GM12892 (cell line): ENCODE data around the gene GREM2.

Source experiments
- DNase-seq: peaks from one replicate; pipeline ENCODE4 v3.0.0; 2011; ENCODE audit not compliant: insufficient read length
- FAIRE-seq: peaks from 2 replicates; lab custom pipeline; 2011; peaks lifted over from hg19 to GRCh38; lab: Jason Lieb, UNC
- POLR2A ChIP-seq: IDR thresholded peaks from 2 replicates; pipeline ENCODE4 v1.6.1; 2011; ENCODE audit warnings: low read depth, low read length, control low read depth
- POLR2AphosphoS5 ChIP-seq: IDR thresholded peaks from 2 replicates; pipeline ENCODE4 v1.6.1; 2011; ENCODE audit warnings: low read depth, low read length, control low read depth
- TAF1 ChIP-seq: IDR thresholded peaks from 2 replicates; pipeline ENCODE4 v1.6.1; 2011; ENCODE audit warnings: low read depth, mild to moderate bottlenecking, control low read depth, low read length, borderline replicate concordance

The GREM2 gene

DNA sequence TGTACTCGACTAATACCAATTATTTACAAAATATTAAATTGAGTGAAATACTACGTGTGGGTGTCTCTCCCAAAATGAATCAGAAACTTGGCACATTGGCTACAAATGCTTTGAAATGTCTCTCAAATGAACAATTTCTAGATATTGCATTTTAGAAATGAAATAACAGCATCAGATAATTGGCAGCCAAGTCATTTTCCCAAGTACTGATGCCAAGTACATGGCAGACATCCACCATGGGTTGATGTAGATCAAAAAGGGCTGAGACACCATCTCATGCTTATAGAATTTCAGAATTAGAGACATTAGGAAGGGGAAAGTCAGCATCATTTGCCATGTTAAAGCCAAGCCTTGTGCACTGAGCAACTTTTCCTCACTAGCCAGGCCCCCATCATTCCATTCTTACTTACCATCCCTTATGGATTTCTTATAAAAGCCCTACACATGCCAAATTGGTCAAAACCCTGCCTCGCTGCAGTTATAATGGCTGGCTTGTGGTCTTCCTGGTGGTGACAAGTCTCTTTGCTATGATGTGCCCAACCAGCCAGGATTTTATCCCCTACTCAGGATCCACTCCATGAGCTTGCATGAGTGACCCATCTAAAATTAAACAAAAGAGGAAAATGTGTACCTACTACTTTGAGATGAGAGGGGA is 73.1 kb downstream of the GREM2 start:
- TF ChIP-seq POLR2A (no peak), TAF1 (no peak), POLR2AphosphoS5 (no peak)

DNA sequence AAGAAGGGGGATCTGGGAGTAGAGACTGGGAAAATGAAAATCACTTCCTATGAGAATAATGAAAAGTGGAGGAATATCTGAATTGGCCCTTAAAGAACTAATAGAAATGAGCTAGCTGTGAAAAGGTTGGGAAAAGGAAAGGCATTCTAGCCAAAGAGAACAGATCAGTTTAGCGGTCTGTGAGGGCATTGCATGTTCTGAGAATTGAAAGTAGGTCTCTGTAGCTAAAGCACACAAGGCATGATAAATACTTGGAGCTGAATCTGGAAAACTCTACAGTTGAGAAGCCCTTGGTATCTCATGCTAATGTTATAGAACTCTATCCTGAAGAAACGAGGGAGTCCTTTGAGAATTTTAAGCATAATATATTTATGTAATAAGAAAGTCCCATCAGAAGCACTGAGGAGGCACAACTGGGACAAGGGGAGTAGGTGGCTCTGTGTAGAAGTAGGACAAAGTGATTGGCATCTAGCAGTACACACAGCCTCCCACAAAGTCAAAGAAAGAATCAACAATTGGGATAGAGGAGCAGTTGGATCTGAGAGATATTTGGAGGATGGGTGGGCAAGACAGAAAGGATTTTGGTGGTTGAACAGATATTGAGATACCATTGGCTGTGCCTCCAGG is 78.7 kb downstream of the GREM2 start:
- DNase-seq (no peak), FAIRE-seq (no peak)
- TF ChIP-seq TAF1, result no peak
- no peak for TF ChIP-seq POLR2A
- no peak for TF ChIP-seq POLR2AphosphoS5

More for the DNA sequence above, 73.1 kb downstream of the GREM2 start:
- no peak for FAIRE-seq
- DNase-seq, result no peak

DNA sequence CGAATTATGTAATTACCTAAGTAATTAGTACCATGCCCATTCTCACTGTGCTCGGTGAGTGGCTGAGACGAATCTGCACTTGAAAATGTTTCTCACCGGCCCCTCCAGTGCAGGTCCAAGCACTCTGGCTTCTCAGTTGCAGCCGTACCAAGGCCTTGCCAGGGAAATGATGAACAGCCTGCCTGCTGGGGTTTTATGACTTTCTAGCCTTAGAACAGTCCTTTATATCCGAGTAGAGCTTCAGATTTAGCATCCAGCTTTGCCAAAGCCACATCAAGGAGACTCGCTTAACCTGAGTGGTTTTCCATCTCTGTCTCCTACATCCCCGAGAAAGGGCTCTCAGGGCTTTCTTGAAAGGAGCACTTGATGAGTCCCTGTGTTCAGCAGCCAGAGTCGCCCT is 83.4 kb downstream of the GREM2 start:
- FAIRE-seq, result no peak
- no peak for DNase-seq
- no peak for TF ChIP-seq TAF1
- TF ChIP-seq POLR2AphosphoS5, result no peak
- no peak for TF ChIP-seq POLR2A

DNA sequence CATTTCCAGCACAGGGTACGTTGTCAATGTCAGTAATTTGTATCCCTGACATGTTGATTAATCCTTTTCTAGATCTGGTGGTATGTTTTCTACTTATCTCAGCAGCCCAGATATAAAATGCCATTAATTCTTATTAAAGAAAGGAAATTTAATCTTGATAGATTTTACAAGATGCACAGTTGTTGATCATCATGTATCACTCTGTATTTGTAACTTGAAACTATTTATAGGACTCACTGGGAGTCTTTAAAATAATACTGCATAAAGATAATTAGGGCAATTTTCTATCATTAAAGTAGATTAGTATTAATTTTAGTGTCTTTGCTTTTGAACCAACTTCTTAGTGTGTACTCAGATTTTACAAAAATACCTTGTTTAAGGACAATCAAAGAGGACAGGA is 84.9 kb downstream of the GREM2 start:
- FAIRE-seq (no peak), DNase-seq (no peak)
- TF ChIP-seq POLR2A, result no peak
- TF ChIP-seq POLR2AphosphoS5, result no peak

DNA sequence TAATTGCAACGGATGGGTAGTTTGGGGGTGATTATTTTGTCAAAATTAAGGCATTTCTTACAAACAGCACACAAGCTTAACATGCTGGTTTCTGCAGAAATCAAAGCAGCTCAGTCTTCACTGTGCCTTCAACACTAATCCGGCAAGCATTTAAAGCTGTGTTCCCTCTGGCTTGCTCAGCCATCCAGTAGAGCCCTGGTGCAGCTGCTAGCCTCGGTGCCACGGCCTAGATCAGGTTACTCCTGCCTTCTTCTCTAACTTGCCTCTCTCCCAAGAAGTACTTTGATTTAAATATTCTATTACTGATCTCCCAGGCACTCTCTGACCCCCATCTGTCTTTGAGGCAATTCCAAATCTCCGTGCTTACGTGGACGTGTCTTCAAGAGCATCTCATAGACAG is 85.6 kb downstream of the GREM2 start:
- FAIRE-seq (no peak), DNase-seq (no peak)
- no peak for TF ChIP-seq POLR2A
- no peak for TF ChIP-seq TAF1
- no peak for TF ChIP-seq POLR2AphosphoS5

DNA sequence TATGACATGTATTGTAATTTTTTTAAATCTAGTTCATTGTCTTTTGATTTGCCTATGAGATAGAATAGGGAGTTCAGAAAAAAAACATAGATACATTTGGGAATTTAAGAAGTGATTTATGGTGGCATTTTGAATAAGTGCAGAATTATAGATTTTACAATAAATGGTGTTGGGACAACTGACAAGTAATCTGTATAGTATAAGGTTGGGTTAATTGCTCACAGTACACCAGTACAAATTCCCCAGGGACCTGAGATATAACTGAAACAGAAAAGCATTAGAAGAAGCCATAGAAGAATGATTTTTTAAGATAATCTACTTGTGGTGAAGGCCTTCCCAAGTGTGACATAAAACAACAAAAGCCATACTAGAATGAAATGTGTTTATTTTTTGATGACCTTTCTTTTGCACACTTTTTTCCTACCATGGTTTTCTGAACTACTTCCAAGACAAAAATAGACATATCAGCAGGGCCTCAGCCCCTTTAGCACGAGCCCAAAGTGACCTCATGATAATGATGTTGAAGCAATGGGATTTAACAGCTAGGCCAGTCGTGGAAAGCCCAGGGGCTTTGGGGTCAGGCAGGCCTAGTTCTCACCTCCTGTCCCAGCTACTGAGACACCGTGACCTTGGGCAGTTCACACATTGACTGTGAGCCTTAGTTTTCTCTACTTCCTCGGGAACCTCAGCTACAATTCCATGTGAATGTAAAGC is 87.4 kb downstream of the GREM2 start:
- FAIRE-seq (no peak), DNase-seq (no peak)
- TF ChIP-seq POLR2A, result no peak

DNA sequence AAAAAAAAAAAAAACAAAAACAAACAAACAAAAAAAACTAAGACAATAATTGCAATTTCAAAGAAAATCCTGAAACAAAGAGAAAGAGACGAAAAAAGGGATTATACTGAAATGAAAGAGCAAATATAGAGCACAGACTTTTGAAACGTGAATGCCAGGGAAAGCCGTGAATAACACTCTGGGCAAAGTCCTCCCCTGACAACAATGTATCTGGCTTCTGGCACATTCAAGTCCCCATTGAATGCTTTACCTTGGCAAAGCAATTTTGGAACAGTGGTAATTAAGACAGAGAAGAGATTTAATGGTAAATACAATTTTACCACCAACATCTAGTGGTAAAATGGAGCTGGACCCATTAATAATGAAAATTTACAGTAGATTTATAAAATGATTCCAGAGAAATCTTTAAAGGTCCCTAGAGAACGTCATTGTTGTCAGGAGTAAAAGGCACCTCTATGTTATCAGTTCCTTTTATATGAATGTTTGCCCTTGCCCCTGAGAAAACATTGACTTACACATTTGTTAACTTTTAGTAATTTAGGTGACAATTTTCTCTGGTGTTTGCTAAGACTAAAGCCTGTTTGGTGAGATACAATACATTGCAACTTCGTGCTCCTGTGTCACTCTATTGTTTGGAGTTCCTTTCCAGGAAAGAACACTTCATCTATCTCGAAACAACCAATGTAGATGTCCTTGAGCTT is 89.7 kb downstream of the GREM2 start:
- TF ChIP-seq POLR2A (no peak), TAF1 (no peak), POLR2AphosphoS5 (no peak)
- no peak for DNase-seq
- no peak for FAIRE-seq

DNA sequence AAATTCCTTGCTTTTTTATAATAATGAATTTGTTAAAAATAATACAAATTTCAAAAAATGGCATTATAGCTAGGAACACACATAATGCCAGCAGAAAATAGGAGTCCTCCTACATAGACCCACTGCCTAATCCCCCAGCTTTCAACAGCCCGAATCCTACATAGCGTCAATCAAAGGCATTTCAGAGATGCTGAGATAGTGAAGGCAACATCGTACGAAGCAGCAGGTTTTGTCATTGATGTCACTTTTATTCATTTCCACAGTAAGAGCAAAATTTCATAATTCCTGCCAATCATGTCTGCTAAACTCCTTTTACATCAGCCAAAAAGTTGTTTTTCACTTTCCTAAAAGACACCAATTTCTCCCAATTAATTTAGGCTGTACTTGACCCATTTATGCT is 94.1 kb downstream of the GREM2 start:
- no peak for TF ChIP-seq POLR2AphosphoS5
- no peak for TF ChIP-seq TAF1
- TF ChIP-seq POLR2A, result no peak

DNA sequence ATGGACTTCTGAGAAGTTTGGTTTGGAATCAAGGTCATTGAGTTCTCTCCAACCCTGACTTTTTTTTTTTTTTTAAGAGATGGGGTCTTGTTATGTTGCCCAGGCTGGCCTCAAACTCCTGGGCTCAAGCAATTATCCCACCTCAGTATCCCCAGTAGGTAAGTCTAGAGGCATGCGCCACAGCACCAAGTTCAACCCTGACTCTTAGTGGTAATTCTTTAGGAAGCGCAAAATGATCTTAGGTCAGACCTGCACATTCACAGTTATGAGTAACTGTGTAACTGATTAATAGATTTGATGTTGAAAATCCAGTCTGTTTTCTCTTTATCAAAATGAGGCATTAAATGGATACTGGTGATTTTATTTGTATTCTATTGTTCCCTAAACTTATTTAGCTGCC is 95.9 kb downstream of the GREM2 start:
- DNase-seq (no peak), FAIRE-seq (no peak)
- TF ChIP-seq POLR2AphosphoS5 (no peak), POLR2A (no peak), TAF1 (no peak)

More for the DNA sequence above, 94.1 kb downstream of the GREM2 start:
- FAIRE-seq (no peak), DNase-seq (no peak)

DNA sequence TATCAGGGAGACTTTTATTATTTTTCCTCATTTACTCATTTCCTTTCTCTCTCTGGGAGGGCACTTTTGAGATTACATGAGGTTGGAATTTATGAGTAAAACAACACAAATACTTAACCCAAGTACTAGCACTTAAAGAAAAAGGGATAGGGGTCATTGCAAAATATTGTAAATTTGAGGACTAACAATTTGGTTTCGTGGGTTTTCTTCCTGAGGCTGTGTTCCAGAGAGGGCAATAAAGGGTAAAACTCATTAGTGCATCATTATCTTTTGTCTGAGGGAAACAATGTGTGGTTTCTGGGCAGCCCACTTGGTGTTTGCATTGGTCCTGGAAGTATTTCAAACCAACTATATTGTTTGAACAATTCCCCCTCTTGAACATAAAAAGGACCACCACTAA is 96.5 kb downstream of the GREM2 start:
- no peak for FAIRE-seq
- TF ChIP-seq POLR2A (no peak), POLR2AphosphoS5 (no peak), TAF1 (no peak)
- no peak for DNase-seq

DNA sequence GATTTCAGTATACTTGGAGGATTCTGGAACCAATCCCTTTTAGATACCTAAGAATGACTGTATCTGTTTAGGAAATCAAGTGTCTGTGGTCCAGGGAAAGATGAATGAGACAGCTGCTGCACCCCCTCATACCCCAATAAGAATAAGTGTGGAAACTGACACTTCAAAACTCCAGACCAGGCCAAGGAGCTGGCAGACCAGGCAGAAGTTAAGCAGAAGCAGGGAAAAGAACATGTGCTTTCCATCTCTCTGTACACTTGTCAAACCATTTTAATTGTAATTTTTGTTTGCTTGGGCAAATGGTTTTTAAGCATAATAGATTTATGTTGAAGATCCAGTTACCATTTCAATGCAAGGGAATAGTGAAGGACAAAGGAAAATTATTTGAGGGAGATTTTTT is 100.2 kb downstream of the GREM2 start:
- TF ChIP-seq TAF1 (no peak), POLR2AphosphoS5 (no peak), POLR2A (no peak)
- no peak for FAIRE-seq
- no peak for DNase-seq
